KOPT-K1 (cell line): ENCODE measurements around the gene CELSR2.

Source experiments
- H3K27ac ChIP-seq: fragments of 200-600 bp; sonication (generic); 2 replicates; pipeline ENCODE4 v1.5.1; 2016; ENCODE audit warnings: antibody characterized with exemption, mild to moderate bottlenecking, low read depth, low read length; ENCODE audit not compliant: poor library complexity, severe bottlenecking
- H3K36me3 ChIP-seq: fragments of 200-600 bp; sonication (generic); 2 replicates; pipeline ENCODE4 v1.5.1; 2017; ENCODE audit warnings: antibody characterized with exemption, mild to moderate bottlenecking, low read length, moderate library complexity; ENCODE audit not compliant: insufficient read depth
- H3K9me3 ChIP-seq: fragments of 200-600 bp; sonication (generic); 2 replicates; pipeline ENCODE4 v1.5.1; 2017; ENCODE audit warnings: antibody characterized with exemption, low read length, mild to moderate bottlenecking; ENCODE audit not compliant: insufficient read depth, poor library complexity, severe bottlenecking

The CELSR2 gene

DNA sequence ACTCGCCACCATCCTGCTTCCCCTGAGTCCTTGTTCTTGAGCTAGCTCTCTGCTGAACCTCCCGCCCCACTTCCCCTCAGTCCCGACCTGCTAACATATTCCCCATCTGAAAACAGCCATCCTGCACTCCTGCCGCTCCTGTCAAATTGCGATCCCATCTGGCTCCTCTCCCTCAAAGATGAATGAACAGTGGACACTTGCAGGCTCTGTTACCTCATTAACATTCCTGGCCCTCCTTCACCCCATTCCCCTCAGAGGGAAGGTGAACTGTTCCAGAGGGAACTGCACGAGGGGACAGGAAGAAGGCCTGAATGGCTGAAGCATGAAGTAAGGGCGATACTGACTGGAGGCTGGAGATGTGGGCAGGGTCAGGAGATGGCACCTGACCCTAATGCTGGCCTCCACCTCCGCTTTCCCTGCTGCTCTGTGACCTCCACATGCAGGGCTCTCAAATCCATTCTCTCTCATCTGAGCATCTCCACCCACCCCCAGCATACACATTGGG lies 7.4 kb upstream of the CELSR2 start:
- Histone ChIP-seq H3K27ac (no peak overlapping the region), H3K36me3 (peaks cover 30% of the 10 kb centered on the region), H3K9me3 (no peaks in the 10 kb centered on the region)

DNA sequence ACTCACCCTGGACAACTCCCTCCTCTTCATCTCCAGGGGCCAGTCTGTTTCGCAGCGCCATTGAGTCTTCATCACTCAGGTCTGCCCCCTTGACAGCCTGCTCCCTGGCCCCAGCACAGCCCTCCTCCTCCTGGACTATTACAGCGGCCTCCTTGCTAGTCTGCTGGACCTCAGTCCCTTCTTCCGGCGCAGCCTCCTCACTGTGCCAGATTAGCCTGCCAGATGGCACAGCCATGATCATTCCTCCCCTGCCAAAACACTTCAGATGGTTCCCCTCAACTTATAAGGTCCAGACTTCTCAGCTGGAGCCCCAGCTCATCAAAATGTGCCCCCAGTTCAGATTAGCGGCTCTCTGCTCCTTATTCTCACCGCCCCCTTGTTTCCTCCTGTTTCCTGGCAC lies 7.0 kb upstream of the CELSR2 start:
- H3K36me3 ChIP-seq, result peaks cover 25% of the 10 kb centered on the region
- no peaks in the 10 kb centered on the region for H3K9me3 ChIP-seq

DNA sequence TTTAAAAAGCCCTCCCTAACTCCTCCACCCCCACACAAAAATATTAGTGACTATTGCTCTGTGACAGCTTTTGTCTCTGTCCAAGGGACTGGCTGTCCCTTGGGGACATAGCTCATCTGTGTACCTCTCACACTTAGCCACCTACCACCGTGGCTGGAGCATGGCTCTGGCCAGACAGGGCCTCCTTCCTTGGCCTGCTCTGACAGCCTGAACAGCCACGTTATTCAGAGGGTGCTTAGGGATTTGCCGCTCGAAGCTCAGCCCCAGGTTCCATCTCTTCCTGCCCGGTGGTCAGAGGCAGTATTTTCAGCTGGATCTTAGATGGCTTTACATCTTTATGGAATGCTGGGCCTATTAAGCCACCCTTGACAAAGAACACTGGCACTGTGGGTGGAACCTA lies 6.1 kb upstream of the CELSR2 start:
- Histone ChIP-seq H3K9me3 (no peaks in the 10 kb centered on the region), H3K36me3 (peaks cover 17% of the 10 kb centered on the region), H3K27ac (no peak overlapping the region)

More for the DNA sequence above, 7.0 kb upstream of the CELSR2 start:
- no peak overlapping the region for H3K27ac ChIP-seq

DNA sequence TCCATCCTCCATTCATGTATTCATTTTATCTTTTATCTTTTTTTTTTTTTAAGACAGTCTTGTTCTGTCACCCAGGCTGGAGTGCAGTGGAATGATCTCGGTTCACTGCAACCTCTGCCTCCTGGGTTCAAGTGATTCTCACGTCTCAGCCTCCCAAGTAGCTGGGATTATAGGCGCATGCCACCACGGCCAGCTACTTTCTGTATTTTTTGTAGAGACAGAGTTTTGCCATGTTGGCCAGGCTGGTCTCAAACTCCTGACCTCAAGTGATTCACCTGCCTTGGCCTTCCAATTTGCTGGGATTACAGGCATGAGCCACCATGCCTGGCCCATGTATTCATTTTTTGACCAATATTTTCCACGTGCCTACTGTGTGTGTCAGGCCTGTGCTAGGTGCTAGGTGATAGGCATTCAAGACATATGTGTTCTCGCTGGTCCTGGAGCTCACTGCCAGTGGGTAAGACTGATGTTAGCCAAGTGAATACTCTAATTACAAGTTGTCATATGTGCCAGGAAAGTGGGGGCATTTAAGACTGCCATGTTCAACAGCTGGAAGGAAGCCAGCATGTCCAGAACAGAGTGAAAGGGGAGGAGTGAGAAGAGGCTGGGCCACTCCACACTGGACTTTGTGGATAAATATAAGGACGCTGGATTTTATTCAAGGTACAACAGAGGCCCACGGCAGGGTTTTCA lies 5.3 kb upstream of the CELSR2 start:
- no peaks in the 10 kb centered on the region for H3K9me3 ChIP-seq
- H3K36me3 ChIP-seq, result peaks cover 9% of the 10 kb centered on the region

DNA sequence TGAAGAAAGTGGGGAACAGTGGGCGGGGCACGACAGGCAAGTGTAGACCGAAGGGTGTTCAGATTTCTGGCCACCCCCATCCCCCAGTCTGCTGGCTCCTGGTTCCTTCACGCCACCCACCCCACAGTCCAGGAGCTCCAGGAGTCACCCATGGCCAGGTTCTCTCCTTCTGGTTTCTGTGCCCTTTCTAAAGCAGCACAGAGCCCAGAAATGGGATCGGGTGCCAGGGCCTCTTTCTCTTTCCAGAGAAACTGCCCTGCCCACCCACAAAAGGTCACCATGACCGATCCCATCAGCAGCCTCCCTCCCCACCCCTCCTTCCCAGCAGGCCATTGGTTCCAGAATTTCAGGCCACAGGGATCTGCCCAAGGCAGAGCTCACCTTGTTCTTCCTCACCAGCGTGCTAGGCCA lies 3.2 kb upstream of the CELSR2 start:
- Histone ChIP-seq H3K27ac (no peak overlapping the region), H3K9me3 (no peaks in the 10 kb centered on the region), H3K36me3 (no peaks in the 10 kb centered on the region)

More for the DNA sequence above, 5.3 kb upstream of the CELSR2 start:
- H3K27ac ChIP-seq, result no peak overlapping the region

DNA sequence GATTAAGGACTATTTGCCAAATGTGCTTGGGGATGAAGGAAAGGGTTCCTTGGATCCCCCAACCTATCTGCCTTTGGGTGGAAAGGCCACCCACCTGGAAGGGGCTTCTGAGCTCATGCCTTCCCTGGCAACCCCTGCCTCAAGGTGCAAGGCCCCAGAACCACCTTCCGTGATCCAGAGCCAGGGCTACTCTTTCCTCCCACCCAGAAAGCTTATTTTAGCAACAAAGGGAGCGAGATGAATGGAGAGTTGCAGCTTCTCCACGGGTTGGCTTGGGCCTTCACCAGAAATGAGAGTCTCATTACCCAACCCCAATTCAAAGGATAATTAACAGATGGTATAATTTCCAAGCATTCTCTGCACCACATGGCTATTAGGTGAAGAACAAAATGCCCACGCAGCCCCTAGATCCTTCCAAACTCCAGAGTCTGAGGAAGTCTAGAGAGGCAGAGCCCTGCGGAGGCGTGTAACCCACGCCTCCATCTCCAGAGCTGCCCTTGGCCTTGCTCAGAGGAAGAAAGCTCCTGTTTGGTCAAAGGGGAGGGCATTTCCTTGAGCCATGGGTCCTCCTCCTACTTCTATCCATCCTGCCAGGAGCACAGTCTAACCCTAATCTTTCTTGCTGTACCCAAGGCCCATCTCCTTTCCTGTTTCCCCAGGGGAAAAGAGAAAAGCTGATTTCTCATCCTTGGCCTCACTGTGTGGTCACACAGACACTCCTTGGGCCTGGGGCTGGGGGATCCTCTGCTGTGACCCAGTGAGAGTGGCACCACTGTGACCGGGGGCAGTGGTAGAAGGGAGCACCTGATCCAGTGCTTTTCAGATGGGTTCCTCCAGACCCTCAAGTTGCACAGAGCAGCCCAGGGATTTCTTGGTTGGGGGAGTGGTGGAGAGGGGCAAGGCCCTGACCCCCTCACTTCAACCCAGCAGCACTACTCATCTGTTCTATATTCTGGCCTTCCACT lies 1.7 kb upstream of the CELSR2 start:
- no peak overlapping the region for H3K27ac ChIP-seq
- no peaks in the 10 kb centered on the region for H3K9me3 ChIP-seq
- H3K36me3 ChIP-seq, result no peaks in the 10 kb centered on the region

DNA sequence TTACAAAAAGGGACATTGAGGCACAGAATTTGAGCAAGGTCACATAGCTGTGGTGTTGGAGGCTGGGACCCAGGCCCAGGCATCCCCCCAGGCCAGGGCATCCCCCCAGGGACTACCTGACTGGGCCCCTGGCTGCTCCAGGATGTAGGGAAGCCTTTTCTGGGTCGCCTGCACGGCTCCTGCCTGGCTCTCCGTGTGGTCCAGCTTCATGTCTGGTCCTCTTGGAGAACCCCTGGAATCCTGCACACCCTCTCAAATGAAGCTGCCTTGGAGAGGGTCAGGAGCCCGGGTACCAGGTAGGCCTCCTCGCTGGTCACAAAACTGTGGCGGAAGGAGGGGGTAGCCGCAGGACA lies 919 bp upstream of the CELSR2 start:
- no peaks in the 10 kb centered on the region for H3K36me3 ChIP-seq
- no peak overlapping the region for H3K27ac ChIP-seq
- H3K9me3 ChIP-seq, result no peaks in the 10 kb centered on the region

DNA sequence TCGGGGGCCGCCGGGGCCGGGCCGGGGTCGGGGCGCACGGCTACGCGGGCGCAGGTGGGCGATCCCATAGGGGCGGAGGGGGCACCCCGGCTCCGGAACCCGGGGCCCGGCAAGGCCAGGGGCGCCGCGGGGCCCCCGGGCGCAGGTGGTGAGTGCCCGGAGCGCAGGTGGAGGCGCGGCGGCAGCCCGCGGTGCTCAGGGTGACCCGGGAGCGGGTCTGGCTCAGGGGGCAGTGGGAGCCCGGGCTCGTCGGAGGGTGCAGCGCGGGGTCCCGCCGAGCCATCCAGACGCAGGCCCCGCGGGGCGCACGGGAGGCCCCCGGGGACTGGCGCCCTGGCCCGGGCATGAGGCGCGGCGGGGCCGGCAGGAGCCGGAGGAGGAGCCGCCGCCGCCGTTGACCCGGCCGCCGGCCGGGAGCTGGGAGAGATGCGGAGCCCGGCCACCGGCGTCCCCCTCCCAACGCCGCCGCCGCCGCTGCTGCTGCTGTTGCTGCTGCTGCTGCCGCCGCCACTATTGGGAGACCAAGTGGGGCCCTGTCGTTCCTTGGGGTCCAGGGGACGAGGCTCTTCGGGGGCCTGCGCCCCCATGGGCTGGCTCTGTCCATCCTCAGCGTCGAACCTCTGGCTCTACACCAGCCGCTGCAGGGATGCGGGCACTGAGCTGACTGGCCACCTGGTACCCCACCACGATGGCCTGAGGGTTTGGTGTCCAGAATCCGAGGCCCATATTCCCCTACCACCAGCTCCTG lies 489 bp downstream of the CELSR2 start:
- no peaks in the 10 kb centered on the region for H3K36me3 ChIP-seq
- H3K27ac ChIP-seq, result no peak overlapping the region
- no peaks in the 10 kb centered on the region for H3K9me3 ChIP-seq

DNA sequence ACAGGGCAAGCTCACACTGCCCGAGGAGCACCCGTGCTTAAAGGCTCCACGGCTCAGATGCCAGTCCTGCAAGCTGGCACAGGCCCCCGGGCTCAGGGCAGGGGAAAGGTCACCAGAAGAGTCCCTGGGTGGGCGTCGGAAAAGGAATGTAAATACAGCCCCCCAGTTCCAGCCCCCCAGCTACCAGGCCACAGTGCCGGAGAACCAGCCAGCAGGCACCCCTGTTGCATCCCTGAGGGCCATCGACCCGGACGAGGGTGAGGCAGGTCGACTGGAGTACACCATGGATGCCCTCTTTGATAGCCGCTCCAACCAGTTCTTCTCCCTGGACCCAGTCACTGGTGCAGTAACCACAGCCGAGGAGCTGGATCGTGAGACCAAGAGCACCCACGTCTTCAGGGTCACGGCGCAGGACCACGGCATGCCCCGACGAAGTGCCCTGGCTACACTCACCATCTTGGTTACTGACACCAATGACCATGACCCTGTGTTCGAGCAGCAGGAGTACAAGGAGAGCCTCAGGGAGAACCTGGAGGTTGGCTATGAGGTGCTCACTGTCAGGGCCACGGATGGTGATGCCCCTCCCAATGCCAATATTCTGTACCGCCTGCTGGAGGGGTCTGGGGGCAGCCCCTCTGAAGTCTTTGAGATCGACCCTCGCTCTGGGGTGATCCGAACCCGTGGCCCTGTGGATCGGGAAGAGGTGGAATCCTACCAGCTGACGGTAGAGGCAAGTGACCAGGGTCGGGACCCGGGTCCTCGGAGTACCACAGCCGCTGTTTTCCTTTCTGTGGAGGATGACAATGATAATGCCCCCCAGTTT lies 1.3 kb downstream of the CELSR2 start:
- Histone ChIP-seq H3K27ac (no peak overlapping the region), H3K36me3 (no peaks in the 10 kb centered on the region)

DNA sequence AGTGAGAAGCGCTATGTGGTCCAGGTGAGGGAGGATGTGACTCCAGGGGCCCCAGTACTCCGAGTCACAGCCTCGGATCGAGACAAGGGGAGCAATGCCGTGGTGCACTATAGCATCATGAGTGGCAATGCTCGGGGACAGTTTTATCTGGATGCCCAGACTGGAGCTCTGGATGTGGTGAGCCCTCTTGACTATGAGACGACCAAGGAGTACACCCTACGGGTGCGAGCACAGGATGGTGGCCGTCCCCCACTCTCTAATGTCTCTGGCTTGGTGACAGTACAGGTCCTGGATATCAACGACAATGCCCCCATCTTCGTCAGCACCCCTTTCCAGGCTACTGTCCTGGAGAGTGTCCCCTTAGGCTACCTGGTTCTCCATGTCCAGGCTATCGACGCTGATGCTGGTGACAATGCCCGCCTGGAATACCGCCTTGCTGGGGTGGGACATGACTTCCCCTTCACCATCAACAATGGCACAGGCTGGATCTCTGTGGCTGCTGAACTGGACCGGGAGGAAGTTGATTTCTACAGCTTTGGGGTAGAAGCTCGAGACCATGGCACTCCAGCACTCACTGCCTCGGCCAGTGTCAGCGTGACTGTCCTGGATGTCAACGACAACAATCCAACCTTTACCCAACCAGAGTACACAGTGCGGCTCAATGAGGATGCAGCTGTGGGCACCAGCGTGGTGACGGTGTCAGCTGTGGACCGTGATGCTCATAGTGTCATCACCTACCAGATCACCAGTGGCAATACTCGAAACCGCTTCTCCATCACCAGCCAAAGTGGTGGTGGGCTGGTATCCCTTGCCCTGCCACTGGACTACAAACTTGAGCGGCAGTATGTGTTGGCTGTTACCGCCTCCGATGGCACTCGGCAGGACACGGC lies 2.2 kb downstream of the CELSR2 start:
- Histone ChIP-seq H3K36me3 (no peaks in the 10 kb centered on the region), H3K27ac (no peak overlapping the region), H3K9me3 (no peaks in the 10 kb centered on the region)

More for the DNA sequence above, 1.3 kb downstream of the CELSR2 start:
- no peaks in the 10 kb centered on the region for H3K9me3 ChIP-seq

DNA sequence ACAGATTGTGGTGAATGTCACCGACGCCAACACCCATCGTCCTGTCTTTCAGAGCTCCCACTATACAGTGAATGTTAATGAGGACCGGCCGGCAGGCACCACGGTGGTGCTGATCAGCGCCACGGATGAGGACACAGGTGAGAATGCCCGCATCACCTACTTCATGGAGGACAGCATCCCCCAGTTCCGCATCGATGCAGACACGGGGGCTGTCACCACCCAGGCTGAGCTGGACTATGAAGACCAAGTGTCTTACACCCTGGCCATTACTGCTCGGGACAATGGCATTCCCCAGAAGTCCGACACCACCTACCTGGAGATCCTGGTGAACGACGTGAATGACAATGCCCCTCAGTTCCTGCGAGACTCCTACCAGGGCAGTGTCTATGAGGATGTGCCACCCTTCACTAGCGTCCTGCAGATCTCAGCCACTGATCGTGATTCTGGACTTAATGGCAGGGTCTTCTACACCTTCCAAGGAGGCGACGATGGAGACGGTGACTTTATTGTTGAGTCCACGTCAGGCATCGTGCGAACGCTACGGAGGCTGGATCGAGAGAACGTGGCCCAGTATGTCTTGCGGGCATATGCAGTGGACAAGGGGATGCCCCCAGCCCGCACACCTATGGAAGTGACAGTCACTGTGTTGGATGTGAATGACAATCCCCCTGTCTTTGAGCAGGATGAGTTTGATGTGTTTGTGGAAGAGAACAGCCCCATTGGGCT lies 3.0 kb downstream of the CELSR2 start:
- H3K9me3 ChIP-seq, result no peaks in the 10 kb centered on the region
- H3K36me3 ChIP-seq, result no peaks in the 10 kb centered on the region

DNA sequence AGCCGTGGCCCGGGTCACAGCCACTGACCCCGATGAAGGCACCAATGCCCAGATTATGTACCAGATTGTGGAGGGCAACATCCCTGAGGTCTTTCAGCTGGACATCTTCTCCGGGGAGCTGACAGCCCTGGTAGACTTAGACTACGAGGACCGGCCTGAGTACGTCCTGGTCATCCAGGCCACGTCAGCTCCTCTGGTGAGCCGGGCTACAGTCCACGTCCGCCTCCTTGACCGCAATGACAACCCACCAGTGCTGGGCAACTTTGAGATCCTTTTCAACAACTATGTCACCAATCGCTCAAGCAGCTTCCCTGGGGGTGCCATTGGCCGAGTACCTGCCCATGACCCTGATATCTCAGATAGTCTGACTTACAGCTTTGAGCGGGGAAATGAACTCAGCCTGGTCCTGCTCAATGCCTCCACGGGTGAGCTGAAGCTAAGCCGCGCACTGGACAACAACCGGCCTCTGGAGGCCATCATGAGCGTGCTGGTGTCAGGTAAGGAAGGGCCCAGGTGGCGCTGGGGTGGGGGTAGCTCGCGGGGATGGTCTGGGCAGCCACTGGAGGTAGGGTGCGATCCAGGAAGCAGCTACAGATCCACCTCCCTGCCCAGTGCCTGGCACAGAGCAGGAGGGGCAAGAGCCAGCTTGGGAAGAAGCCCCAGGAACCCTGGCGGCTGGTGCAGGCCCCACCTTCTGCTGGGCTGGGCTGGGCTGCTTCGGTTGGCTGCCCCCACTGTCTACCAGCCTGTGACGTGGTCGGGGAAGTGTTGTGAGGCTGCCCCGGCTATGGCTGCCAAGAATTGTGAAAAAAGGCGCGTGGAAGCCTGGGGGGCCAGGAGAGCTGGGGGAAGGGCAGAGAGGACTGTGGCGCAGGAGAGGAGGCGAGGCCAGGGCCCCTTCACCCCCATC lies 3.8 kb downstream of the CELSR2 start:
- no peak overlapping the region for H3K27ac ChIP-seq
- no peaks in the 10 kb centered on the region for H3K36me3 ChIP-seq
- no peaks in the 10 kb centered on the region for H3K9me3 ChIP-seq

More for the DNA sequence above, 3.0 kb downstream of the CELSR2 start:
- H3K27ac ChIP-seq, result no peak overlapping the region
